Activated CD8-positive, alpha-beta memory T cell treated with anti-CD3 and anti-CD28 coated beads, Interleukin-2, amount 50 U/mL, for 24 hours (primary cell): Measurements from ENCODE around the gene LRIT3.
"Not testable (repeated sequence)": the region's sequence is repeated elsewhere in the genome, so short reads cannot be mapped to it uniquely, and the experiment has no call there.

ENCODE experiments used
- DNase-seq: peaks from one replicate; pipeline ENCODE4 v3.0.0-alpha.2; 2020; ENCODE audit errors: extremely low read depth

The LRIT3 gene

DNA sequence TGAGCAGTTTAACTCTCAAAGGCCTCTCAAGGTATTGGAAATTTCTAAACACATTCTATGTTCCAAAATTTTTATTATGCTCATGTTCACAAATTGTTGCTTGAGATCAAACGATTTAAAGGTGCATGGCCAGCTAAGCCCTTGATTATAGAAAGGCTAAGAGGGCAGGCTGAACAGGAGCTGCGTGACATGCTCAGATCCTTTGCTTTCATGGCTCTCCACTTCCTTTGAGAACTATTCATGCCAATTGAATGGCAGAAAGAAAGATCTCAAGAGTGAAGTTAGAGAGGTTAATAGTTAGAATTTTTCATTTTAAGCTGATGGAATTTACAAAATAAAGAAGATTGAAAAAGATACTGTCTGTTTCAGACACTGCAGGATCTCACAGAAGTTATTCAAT lies 594 bp downstream of the LRIT3 start:
- no peak for DNase-seq

DNA sequence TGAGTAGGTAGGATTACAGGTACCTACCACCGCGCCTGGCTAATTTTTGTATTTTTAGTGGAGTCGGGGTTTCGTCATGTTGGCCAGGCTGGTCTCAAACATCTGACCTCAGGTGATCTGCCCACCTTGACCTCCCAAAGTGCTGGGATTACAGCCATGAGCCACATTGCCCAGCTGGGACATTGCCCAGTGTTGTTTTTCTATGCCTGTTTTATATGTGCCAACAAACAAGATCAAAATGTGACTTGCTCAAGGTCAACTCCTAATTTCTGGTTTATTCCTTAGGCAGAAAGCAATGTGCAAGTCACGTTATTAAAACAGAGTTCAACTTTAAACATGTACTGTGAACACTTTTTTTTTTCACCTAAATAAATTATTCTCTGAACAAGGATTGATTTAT lies 2.7 kb downstream of the LRIT3 start:
- DNase-seq, result no peak

GRCh38 chr4:109859426-109860300 lies 11.8 kb downstream of the LRIT3 start:
- not testable (repeated sequence) for DNase-seq

DNA sequence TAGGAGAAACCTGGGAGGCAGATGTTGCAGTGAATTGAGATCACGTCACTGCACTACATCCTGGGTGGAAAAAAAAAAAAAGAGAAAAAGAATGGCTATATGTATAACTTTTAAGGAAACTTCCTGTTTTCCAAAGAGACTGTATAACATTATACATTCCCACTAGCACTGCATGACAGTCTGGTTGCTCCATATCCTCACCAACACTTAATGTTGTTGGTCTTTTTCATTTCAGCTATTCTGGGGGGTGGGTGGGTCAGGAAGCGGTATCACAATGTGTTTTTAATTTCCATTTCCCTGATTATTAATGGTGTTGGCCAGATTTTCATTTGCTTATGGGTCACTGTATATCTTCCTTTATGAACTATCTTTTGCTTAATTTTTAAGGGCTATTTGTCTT lies 13.4 kb downstream of the LRIT3 start:
- no peak for DNase-seq

DNA sequence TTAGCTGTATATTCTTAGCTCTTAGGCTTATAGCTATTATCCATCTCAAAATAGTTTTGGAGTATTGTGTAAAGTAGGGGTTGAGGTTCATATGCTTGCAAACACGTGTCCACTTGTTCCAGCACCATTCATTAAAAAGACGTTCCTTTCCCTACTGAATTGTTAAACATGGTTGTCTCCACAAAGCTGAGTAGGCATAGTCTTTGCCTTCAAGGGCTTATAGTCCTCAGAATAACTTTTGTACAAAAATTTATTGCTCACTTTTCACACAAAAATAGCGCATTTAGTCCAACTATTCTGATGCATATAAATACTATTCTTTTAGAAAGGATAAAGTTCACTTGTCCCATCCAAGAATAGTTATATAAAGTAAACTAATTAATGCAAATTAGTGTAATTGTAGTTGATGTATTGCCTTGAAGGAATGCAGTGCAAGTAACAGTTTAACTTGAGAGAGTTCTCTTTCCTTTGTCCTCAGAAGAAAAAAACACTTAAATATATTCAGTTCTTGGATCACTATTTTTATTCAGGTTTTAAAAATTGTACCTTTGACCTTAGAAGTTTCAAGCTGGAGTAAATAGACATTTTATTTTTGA lies 14.1 kb downstream of the LRIT3 start:
- DNase-seq, result no peak

- DNase-seq, result no peak
Observed at GRCh38 chr4:109864134-109864533, 16.2 kb downstream of the LRIT3 start.

DNA sequence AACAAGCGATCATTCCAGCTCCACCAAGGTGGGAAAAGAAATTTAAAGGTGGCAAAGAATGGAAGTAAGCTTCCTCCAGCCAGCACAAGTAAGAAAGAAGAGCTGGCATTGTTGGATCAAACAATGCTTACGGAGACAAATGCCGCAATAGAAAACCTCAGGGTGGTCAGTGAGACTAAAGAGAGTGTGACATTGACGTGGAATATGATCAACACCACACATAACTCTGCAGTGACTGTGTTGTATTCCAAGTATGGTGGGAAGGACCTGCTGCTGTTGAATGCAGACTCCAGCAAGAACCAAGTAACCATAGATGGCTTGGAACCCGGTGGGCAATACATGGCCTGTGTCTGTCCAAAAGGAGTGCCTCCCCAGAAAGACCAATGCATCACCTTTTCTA lies 22.2 kb downstream of the LRIT3 start:
- no peak for DNase-seq

DNA sequence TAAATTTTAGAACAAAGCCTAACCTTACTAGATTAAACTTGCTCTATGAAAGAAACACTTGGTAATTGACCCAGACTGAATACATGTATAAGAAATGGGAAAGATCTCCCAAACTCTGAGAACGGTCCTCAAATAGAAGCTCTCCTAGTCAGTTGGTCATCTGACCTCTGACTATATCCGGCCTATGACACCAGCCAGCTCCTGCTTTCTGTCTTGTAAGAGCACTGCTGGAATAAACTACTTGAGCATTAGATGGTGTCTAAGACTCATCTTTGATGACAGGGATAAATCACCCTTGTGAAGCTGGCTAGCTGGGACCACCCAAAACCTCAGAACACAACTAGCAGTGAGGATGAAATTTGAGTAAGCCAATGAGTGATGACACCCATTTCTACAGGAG lies 24.2 kb downstream of the LRIT3 start:
- no peak for DNase-seq

DNA sequence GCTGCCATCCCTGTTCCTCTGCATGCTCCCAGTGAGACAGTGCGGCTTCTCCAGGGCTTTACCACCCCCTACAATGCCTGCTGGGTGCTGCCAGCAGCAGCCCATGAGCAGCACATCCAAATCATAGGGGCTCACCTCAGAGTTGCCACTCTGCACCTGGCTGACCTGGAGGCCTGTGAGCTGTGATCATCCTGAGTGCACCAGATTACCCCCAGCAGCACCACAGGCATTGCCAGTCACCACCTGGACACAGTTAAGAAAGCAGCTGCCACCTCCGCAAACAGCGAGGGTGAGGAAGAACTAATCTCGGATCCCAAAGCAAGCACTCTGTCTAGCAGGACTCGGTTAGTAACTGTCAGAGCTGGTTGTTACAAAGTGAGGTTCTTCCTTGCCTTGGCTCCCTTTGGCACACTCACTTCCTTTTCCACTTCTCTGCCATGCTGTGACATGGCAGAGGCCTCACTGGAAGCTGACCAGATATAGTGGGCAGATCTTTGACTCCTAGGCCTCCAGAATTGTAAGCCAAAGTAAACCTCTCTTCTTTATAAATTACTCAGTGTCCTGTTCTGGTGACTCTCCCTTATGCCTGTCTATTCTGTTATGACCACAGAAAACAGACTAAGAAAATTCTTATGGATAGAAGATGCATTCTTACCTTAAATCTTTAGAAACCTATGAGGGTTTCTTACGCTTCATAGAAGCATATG lies 25.2 kb downstream of the LRIT3 start:
- no peak for DNase-seq

- no peak for DNase-seq
Observed at GRCh38 chr4:109873791-109874514, 26.0 kb downstream of the LRIT3 start.

DNA sequence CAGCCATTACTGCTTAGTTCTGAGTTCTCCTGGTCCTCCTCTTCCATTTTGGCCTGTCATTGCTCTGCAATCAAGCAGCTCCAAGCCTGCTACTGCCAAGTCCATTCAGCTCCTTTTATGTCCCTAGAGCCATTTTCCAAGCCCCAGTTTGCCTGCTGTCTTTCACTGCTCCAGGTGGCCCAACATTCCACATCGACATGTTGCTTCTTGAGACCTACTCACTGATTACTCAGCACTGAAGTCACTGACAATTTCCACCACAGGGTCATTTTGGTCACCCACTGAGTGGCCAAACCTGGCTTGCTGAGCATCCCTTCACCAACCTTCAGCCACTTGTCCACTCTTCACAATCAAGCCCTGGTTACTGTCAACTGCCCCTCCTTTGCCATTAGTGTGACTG lies 27.2 kb downstream of the LRIT3 start:
- no peak for DNase-seq

DNA sequence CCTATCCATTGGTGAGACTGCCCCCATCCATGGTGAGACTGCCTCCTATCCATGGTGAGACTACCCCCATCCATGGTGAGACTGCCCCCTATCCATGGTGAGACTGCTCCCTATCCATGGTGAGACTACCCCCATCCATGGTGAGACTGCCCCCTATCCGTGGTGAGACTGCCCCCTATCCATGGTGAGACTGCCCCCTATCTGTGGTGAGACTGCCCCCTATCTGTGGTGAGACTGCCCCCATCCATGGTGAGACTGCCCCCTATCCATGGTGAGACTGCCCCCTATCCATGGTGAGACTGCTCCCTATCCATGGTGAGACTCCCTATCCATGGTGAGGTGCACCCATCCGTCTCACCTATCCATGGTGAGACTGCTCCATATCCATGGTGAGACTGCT lies 27.6 kb downstream of the LRIT3 start:
- not testable (repeated sequence) for DNase-seq

DNA sequence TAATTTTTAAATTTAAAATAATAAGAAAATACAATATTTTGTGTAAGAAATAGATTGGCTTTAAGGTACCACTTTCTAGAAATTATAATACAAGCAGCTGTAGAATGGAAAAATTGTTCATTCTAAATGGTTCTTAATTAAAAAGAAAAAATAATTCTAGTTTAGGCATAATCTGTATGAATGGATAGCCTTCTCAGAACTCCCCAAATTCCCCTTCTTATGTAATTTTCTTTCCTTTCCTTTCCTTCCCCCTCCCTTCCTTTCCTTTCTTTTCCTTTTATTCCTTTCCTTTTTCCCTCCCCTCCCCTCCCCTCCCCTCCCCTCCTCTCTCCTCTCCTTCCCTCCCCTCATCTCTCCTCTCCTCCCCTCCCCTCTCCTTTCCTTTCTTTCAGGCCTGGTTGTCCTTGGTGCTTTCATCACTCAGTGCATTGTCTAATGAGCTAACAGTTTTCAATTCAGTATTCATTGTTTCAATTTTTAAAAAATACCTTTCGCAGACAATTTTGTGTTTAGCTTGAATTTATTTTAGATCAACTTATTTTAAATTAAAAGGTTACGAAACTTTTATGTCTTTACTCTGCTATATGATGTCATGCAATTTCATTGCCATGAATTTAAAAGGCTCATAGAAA lies 28.8 kb downstream of the LRIT3 start:
- DNase-seq, result no peak

DNA sequence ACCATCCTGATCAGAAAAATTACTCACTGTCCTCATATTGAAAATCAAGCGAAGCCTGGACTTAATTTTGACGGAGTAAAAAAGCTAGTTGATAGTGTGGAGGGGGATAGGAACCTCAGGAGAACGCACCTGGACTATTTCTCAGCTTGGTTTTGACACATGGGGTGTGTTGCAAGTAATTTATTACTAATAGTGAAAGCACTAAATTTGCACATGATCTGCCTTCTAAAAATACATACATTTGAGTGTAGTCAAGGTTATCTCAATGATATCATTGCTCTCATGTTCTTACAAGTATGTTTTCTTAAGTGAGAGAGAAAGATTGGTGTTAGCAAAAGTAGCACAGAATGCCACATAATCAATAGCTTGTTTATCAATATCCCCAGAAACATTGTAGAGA lies 29.5 kb downstream of the LRIT3 start:
- no peak for DNase-seq

DNA sequence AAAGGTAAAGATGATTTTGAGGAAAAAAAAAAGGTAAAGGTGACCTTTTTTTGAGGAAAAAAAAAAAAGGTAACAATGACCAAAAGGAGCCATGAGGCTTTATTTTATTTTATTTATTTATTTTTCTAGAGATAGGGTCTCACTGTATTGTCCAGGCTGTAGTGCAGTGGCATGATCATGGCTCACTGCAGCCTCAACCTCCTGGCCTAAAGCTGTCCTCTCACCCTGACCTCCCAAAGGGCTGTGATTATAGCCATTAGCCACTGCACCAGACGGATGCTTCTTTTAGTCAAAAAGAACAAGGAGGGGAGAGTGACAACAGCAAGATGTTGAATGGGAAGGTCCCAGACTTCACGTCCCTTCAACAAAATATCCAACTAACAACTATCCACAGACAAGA lies 30.4 kb downstream of the LRIT3 start:
- no peak for DNase-seq

DNA sequence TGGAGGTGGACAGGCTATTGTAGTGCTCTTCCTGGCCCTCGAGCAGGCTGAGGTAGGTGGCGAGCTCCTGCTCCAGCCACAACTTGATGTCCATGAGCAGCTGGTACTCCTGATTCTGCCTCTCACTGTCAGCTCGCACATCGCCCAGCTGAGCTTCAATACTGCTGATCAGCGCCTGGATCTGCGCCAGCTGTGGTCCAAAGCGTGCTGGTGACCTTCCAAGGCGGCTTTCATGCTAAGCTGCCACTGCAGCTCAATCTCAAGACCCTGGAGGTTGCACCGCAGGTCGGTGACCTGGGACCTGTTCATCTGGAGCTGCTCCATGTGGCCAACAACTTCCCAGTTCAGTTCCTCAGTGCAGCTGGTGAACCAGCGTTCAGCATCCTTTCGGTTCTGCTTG lies 31.2 kb downstream of the LRIT3 start:
- DNase-seq, result no peak

DNA sequence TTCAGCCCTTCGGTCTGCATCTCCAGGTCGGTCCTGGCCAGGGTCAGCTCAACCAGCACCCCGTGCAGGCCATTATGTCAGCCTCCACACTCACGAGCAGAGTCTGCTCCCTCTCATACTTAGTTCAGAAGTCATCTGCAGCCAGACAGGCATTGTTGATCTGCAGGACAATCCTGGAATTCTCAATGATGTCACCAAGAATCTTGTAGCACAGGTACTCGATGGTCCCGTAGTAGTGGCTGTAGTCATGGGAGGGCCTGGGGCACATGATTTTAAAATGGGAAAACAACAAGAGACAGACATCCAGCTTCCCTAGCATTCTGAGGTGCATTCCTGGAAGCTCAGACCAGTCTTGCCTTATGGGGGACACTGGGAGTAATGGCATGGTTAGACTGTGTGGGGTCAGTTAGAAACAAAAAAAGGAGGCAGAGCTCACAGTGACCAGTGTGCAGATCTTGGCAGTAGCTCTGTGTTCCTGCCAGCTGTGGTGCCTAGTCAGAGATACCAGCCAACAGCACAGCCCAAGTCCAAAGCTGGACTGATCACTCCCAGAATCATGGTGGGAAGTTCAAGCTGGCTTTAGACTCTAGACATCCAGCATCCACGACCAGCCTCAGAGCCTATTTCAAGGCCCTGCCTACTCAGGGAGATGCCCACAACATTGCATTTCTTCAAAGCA lies 31.9 kb downstream of the LRIT3 start:
- DNase-seq, result no peak

DNA sequence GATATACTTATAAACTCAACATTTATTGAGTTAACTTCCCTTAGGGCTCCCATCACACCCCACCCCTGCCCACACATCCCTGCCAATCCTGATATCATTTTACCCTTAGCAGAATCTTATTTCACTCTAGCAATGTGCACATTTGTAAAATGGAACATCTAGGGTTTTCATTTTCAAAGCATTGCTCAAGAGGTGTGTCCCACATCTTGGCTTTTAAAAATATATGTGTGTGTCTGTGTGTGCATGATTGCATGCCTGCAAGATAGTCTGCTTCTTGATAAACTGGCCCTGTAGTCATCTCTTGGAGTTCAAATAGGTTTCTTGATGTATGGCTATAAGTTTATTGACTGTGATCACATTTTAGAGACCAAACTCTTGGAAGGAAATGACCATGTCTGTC lies 38.4 kb downstream of the LRIT3 start:
- no peak for DNase-seq

DNA sequence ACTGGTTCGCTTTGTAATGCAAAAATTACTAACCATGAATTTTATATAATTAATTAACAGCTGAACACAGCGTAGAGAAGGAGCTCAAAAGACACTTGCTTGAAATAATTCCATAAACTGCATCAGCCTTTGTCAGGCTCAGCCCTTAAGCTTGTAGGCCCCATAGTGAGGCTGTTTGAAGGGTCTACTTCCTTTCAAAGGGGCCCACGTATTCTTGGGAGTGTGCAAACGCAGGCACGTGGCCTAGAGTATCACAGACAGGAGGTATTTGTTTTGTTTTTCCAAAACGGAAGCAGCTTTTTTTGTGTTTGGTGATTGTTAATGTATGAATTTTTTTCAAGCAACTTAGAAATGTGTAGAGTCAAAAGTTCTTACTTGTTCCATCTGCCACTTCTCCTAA lies 39.2 kb downstream of the LRIT3 start:
- DNase-seq, result no peak

- DNase-seq, result no peak
Observed at GRCh38 chr4:109890076-109890475, 42.2 kb downstream of the LRIT3 start.

GRCh38 chr4:109902559-109903251 lies 54.8 kb downstream of the LRIT3 start:
- no peak for DNase-seq
